GM19035 (cell line): ENCODE data around the gene TRIM44.

ENCODE experiments used
- ATAC-seq: cut with Tn5 transposase; IDR thresholded peaks from one replicate; pipeline ENCODE4 v1.9.1; 2021; ENCODE audit not compliant: unreplicated experiment

The TRIM44 gene, protein sequence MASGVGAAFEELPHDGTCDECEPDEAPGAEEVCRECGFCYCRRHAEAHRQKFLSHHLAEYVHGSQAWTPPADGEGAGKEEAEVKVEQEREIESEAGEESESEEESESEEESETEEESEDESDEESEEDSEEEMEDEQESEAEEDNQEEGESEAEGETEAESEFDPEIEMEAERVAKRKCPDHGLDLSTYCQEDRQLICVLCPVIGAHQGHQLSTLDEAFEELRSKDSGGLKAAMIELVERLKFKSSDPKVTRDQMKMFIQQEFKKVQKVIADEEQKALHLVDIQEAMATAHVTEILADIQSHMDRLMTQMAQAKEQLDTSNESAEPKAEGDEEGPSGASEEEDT

DNA sequence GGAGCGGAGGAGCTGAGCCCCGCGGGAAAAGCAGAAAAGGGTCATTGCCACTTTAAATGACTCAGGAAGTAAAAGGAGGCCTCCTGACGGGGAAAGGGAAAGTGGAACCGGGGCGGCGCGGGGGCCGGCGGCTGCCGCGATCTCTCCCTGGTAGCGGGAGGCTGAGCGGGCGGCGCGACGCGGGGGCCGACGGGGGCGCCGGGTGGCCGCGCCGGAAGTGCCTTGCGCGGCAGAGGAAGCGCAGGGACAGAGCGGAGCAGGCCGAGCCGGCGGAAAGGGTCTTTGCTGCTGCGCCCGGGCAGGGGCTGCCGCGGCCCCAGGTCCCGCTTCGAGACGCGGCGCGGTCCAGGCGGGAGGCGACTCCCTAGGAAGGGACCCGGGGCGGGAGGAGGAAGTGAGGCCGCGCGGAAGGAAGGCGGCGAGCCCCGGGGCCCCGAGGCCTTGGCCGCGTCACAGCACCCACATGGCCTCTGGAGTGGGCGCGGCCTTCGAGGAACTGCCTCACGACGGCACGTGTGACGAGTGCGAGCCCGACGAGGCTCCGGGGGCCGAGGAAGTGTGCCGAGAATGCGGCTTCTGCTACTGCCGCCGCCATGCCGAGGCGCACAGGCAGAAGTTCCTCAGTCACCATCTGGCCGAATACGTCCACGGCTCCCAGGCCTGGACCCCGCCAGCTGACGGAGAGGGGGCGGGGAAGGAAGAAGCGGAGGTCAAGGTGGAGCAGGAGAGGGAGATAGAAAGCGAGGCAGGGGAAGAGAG lies at the start of gene TRIM44:
Gene TRIM44, plus strand, starts transcription at position 127 of the 759 bp plus-strand sequence. Its CDS starts 337 bp downstream, at position 464.
- peak; percentile 94 for ATAC-seq

DNA sequence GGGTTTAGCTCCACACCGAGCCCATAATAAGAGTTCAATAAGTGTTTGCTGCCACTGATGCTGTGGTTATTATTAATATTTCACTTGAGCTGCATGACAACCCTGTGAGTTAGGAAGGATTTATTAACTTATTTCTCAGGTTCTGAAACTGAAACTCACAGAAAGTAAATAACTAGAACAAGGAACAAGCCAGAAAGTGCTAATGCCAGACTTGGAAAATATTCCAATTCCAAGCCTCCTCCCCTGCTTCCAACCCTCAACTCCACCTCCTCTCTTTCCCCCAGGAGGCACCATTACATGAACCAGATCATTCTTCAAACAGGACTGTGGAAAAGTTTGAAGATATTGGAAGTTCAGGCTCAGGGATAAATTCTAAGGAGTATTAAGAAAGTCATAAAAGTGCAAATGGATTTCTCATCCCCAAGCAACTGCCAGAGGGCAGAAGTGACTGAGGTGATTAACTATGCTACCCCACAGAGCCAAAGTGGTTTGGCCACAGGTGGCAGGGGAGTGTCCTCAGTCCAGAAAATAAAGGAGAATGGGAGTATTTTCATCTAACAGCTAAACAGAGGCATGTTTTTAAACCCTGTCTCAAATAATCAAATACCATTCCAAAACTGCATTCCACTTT lies 47.5 kb upstream of the TRIM44 start:
- ATAC-seq = no peak

DNA sequence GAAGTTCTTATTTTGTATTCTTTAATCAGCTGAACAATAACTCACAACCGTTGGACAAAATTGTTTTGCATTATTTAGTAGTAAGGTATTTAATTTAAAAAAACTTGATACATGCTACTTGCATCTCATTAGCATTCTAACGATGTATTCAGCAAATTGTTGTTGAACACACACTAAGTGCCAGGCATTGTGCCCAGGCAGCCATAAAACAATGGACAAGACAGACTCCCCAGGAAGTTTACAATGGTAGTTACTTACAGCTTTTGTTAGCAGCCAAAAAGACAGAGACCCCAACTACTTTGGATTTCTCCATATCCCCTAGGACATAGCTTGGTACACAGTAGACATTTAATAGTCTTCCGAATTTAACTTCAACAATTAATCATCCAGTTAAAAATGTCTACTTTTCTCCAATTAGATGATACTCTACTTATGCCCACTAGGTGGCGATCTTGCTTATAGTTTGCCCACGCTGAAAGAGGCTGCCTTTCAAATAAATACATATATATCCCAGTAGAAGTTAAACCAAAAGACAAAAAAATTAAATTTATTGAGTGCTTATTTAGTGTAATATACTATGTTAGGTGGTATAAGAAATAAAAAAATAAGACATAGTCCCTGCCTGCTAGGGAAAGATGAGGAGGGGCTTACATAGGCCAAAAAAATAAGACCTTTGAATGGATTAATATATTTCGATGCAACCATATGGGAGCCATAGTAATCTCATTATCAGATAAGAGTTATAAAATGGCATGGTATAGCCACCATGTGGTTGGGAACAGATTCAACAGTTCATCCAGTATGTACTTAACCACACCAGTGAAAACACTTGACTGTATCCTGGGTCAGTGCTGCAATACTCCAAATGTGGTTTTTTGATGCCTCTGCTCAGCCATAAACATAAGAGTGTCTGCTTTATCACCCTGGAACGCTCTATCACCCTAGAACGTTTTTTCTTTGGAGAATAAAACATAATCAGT lies 46.4 kb upstream of the TRIM44 start:
- no peak for ATAC-seq

DNA sequence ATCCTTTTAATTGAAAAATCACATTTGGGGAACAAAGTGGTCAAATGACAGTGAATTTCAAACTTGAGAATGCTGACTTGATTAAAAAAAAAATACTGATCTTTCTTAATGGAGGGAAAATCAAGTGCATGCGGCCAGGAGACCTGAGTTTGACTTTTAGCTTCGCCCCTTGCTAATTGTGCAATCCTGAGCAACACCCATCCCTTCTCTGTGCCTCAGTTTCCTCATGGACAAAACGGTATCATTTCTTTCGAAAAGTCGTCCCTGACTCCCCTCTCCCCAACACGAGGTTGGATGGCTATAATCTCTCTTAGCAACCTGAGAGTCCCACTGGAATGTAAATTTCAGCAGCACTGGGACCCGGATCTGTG lies 45.3 kb upstream of the TRIM44 start:
- no peak for ATAC-seq

DNA sequence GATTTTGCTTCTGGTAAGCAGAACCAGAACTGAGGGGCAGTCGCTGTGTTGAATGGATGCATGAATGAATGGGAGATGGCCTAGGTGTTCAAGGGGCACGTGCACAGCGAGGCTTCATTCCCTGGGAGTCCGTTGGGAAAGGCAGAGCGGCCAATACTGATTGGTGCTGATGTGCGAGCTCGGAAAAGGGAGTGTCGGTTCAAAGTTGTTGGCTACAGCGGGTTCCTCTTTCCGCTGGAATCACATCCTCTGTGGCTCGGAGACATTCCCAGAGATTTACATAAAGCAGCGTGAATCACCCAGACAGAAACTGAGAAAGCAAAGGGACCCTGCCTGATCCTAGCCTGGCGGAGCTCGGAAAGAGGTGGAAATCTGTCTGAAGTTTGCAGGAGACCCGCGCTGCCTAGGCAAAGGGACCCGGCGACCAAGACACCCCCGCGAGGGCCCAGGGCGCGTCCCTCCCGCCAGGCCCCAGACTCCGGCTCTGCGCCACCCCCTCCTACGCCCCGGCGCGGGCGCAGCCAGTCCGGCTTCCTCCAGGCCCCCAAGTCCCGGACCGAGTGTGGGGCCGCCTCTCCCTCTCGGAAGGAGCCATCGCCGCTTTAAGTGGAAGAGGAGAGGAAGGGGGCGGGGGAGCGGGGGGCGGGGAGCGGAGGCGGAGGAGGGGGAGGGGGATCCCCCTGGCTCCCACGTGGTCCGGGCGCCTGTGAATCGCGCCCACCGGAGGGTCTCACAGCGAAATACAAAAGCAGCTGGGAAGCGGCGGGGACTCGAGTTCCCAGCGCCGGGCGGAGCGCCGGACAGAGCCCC lies 44.7 kb upstream of the TRIM44 start, which contains the start of gene FJX1:
Gene FJX1, plus strand, starts transcription at position 774 of the 810 bp plus-strand sequence. CDS start 177 bp downstream, outside the sequence.
- ATAC-seq = peak; percentile 35

DNA sequence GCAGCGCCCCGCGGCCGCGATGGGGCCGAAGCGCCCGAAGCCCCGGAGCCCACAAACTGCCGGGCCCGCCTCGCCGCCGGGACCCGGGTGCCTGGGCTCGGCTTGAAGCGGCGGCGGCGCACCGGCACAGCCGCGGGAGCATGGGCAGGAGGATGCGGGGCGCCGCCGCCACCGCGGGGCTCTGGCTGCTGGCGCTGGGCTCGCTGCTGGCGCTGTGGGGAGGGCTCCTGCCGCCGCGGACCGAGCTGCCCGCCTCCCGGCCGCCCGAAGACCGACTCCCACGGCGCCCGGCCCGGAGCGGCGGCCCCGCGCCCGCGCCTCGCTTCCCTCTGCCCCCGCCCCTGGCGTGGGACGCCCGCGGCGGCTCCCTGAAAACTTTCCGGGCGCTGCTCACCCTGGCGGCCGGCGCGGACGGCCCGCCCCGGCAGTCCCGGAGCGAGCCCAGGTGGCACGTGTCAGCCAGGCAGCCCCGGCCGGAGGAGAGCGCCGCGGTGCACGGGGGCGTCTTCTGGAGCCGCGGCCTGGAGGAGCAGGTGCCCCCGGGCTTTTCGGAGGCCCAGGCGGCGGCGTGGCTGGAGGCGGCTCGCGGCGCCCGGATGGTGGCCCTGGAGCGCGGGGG lies 44.0 kb upstream of the TRIM44 start:
- peak; percentile 47 for ATAC-seq

DNA sequence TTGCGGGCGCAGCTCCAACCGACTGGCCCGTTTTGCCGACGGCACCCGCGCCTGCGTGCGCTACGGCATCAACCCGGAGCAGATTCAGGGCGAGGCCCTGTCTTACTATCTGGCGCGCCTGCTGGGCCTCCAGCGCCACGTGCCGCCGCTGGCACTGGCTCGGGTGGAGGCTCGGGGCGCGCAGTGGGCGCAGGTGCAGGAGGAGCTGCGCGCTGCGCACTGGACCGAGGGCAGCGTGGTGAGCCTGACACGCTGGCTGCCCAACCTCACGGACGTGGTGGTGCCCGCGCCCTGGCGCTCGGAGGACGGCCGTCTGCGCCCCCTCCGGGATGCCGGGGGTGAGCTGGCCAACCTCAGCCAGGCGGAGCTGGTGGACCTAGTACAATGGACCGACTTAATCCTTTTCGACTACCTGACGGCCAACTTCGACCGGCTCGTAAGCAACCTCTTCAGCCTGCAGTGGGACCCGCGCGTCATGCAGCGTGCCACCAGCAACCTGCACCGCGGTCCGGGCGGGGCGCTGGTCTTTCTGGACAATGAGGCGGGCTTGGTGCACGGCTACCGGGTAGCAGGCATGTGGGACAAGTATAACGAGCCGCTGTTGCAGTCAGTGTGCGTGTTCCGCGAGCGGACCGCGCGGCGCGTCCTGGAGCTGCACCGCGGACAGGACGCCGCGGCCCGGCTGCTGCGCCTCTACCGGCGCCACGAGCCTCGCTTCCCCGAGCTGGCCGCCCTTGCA lies 43.3 kb upstream of the TRIM44 start:
- peak; percentile 30 for ATAC-seq

DNA sequence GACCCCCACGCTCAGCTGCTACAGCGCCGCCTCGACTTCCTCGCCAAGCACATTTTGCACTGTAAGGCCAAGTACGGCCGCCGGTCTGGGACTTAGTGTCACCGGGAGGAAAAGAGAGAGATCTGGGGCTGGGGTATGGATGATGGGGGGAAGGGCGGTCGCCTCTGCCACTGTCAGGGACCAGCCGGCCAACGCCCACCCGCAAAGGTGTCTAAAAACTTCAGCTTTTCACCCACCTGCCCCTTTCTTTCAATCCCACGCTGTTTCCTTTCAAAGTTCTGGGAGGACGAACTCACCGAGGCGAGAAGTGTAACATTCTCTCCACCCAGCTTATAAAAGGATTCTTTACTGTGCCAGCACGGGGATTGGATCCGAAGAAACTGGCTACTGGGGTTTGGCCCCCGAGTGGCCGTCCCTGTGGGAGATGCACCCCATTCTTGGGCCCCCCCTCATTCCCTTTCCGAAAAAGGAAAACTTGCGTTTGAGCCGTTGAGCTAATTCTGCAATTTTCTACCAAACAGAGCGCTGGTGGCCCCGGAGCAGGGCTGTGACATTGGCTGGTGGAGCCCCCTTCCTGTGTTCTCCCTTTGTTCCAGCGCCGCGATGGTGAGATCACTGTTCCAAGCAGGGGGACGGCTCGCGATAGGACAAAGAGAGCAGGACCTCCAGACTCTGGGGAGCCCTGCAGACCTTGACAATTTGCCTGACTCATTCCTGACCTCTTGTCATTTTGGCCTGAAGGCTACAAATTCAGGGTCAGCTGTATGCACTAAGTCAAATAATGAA lies 42.5 kb upstream of the TRIM44 start:
- ATAC-seq = no peak

DNA sequence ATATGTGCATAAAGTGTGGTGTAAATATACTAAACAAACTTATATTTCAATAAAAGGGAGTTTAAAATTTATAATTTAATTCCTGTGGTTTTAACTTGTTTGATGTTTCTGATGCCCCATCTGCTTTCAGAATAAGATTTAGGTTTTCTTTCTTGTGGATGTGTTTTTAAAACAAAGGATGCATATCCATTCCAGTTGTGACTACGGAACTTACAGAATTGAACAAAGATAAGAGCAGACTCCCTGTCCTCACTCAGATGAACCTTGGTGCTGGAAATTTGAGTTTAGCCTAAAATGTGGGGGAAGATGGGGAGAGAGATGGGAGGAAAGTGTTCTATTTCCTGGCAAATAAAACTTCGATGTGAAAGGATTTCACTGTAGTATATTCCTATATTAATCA lies 41.8 kb upstream of the TRIM44 start:
- no peak for ATAC-seq

DNA sequence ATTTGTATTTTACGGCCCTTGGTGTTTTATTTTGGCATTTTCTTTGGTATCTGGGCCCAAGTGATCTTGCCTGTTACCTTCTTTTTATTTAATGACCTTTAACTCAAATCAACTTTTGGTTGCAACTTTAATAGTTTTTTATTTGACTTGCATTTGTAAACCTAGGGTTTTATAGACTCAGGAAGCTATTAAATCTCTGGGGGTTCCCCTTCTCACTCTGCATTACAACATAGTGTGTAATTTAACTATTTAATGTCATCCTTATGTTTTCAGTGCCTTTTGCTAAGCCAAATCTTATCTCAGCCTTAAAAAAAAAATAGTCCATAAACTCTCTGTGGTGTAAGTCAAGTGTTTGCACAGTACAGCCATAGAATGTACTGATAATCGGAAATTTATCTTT lies 41.0 kb upstream of the TRIM44 start:
- no peak for ATAC-seq

DNA sequence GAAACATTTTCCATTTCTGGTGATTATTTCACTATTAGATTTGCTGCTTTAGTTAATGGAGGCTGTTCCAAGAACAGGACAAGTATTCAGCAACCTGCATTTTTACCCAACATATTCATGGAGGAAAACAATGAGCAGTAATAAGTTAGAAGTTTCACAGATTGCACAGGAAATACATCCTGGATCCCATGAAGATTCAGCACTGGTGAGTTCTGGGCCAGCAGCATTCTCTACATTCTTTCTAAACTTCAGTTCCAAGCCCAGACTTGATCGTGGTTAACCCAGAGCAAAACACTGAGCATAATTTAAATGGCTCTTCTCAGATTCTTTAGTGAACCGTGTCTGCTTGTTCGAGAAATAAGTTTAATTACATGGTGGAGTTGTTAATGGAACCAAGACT lies 40.5 kb upstream of the TRIM44 start:
- ATAC-seq = no peak

DNA sequence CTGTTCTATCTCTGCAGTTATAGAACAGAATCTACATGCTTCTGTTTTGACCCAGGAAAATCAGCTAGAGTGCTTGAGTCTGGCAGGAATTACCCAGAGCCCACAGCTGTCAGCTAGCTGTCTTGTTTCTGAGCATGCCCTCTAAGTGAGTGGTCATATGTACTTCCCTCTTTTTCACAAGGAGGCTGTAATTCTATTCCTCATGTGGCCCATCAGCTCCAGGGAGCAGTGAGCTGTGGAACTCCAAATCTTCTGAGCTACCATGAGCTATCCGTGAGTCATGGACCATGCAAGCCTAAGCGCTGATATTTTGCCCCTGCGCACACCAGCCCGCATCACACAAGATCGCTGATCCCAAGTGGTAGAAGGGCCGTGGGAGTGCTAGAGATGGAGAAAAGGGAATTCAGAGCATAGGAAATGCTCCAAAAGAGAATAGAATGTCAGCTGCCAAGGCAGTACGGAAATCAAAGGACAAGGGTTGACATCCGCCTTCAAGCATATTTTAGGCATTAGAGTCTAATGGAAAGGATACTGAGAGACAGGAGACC lies 38.9 kb upstream of the TRIM44 start:
- ATAC-seq = no peak

DNA sequence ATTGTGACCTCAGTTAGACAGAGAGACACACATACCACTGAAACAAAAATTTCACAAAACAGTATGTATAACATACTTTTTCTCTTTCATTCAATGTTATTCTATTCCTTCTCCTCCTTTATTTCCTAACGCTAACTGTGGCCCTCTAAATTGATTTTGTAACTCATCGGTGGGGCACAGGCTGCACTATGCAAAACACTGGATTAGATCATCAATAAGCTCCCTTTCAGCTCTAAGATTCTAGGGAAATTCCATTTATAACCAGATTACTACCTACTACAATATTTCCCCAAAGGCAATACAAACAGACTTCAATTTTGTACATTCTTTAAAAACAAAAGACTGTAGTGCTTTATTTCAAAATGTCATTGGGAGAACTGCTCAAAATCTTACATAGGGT lies 38.3 kb upstream of the TRIM44 start:
- no peak for ATAC-seq

DNA sequence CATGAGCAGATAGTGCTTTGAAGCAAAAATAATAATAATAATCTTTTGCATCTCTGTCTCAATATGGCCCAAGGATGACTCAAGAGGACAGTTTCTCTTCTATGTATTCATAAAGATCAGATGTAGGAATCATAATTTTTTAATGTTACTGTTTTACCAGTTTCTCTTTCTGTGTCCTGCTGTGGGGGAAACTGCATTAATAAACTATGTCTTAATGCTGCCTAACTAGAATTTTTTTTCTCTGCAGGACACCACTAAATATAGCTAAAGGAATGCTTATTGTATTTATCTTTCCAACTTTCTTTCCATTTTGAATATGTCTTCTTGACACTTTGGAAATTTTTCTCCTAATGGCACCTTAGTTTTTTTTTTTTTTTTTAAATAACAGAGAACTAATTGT lies 37.8 kb upstream of the TRIM44 start:
- ATAC-seq = no peak

DNA sequence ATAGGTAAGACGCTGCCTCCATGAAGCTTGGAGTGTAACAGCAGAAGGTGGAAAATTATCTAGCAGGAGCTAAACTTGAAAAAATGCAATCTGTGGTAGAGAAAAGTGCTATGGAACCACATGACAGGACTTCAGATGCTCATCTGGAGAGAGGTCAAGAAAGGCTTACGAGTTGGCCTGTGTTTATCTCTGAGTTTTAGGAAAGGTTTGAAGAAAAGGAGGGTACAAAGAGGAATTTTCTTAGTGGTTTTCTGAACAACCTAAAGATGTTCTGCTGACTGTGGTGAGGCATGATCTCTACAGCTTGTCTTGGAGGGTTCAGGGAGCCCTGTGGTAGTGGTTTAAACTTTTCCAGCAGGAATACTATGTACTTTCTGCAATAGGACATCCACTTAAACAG lies 36.1 kb upstream of the TRIM44 start:
- ATAC-seq = no peak

DNA sequence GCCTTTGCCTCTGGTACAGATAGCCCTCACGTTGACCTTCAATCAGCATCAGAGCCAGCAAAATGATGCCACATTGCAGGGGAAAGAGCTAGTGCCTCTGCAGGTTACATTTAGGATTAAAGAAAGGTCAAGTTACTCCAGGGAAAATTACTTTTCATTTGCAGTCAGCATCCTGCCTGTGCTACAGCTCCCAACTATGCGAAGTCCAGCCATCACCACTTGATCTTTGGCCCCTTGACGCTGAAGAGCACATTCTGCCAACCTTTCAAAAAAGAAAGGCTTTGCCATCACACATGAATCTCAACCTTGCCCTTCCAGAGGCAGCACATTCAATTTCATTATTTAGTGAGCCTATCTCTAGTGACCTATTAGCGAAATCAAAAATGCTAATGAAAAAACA lies 33.1 kb upstream of the TRIM44 start:
- ATAC-seq = no peak

DNA sequence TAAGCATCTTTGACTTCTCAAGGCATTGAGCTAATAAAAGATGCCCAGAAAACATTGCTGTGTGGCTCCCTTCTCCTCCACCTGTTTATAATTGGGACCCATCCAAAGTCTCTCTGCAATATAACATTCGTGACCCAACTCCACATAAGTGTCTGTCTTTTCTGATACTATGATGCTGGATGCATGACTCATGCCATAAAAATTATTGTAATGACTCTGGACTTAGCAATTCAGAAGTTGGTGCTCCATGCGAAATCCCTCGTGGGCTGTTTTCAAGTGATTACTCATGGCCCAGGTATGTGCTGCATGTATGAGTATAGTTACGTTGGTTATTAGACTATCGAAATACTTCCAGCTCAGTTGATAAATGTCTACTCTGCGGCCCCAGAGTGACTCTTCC lies 32.7 kb upstream of the TRIM44 start:
- no peak for ATAC-seq

DNA sequence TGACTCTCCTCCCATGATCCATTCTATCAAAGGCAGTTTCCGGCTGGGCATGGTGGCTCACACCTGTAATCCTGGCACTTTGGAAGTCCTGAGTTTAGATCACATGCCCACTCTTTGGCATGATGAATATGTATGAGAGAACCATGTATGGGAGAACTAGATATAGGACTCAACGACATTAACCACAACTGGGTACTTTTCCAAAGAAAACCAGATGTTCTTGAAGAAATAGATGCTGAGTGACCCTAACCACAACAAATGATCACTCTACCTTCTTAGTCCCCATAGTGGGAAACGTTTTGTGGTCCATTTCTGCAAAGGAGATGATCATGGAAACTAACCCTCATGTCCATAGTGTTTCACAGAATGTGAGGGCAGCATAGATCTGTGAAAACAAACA lies 30.7 kb upstream of the TRIM44 start:
- ATAC-seq = no peak
